ENCODE measurements around the gene XXYLT1.

DNA sequence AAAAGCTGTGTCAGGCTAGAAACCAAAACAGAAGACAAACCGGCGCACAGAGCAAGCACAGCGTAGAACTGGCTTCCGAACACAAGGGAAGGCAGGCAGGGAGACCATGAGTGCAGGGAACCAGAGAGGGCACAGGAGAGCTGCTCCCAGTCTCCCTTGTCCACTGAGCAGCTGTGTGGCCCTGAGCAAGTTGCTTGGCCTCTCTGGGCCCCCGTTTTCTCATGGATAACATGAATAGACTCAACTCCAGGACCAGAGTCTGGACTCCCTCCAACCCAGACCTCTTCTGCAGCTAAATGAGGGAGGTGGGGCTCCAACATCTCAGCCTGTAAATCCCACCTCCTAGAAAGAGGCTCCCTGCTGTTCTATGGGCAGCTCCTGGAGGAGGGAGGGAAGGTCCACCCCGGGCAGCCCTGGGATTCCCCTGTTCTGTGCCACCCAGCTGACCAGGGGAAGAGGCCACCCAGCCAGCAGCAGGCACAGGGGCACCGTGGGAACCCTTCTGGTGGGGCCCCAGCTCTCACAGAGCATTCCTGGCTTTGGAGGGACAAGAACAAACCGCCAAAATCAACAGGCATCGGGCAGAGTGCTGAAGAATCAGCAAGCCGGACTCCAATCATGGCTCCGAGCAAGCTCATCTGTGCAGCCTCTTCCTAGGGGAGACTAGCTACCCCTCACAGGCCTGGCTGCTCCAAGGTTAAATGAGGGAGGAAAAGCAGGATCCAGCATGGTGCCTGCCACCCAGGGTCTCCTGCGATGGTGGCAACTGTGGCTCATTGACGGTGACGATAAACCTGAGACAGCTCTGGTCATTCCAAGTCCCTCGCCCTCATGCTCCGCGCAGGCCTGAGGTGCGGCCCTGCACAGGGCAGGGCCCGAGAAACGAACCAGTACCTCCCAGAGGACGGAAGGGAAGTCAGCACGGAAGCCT, 15.1 kb downstream of the XXYLT1 start:
- TF ChIP-seq POLR2A (IDR thresholded peaks at IDR 0.05; ENCODE audit: borderline replicate concordance, extremely low read depth, insufficient read depth, insufficient read length): no peak
- TF ChIP-seq, protein P1, sequence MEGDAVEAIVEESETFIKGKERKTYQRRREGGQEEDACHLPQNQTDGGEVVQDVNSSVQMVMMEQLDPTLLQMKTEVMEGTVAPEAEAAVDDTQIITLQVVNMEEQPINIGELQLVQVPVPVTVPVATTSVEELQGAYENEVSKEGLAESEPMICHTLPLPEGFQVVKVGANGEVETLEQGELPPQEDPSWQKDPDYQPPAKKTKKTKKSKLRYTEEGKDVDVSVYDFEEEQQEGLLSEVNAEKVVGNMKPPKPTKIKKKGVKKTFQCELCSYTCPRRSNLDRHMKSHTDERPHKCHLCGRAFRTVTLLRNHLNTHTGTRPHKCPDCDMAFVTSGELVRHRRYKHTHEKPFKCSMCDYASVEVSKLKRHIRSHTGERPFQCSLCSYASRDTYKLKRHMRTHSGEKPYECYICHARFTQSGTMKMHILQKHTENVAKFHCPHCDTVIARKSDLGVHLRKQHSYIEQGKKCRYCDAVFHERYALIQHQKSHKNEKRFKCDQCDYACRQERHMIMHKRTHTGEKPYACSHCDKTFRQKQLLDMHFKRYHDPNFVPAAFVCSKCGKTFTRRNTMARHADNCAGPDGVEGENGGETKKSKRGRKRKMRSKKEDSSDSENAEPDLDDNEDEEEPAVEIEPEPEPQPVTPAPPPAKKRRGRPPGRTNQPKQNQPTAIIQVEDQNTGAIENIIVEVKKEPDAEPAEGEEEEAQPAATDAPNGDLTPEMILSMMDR (IDR thresholded peaks at IDR 0.05 in 2 of 3, conservative IDR thresholded peaks at IDR 0.05 in 1 of 3; ENCODE audit: borderline replicate concordance in 1 of 3, insufficient read depth in 1 of 3, low read depth in 2 of 3, low read length in 2 of 3): no peak
- TF ChIP-seq RAD21 (IDR thresholded peaks at IDR 0.05; ENCODE audit: low read depth): no peak
- TF ChIP-seq EZH2 (IDR thresholded peaks at IDR 0.05): no peak
- TF ChIP-seq POLR2AphosphoS5 (IDR thresholded peaks at IDR 0.05; ENCODE audit: low read depth, low read length): no peak

Measured in HCT116 (cell line).